Psoas muscle (tissue), 8 donors: ENCODE measurements around the gene XKR7. TPM values are rescaled to one million over a fixed set of nuclear protein-coding genes. Genes with fewer than 3 reads are reported as not detected.

ENCODE experiments used
- ATAC-seq, 4 donors: fragments of 200-7000 bp; cut with Tn5 transposase; one replicate each; pipeline ENCODE4 v1.9.1; 2020; ENCODE audit warnings: moderate library complexity in 3 of 4, mild to moderate bottlenecking in 2 of 4
- DNase-seq, 2 donors: peaks; one replicate each; pipeline ENCODE4 v3.0.0-alpha.2; 2020
- H3K27ac ChIP-seq: fragments of 200-600 bp; one replicate; pipeline ENCODE4 v1.8.0; 2022
- H3K27me3 ChIP-seq, 3 donors: fragments of 200-600 bp in 1 of 3; one replicate each; pipeline versions ENCODE4 v1.6.1 to v1.8.0; 2013 to 2022; ENCODE audit warnings: low read length in 2 of 3, mild to moderate bottlenecking in 2 of 3, moderate library complexity in 1 of 3; ENCODE audit not compliant: insufficient read depth in 3 of 3
- H3K36me3 ChIP-seq, 2 donors: fragments of 200-600 bp in 1 of 2; one replicate each; pipeline versions ENCODE4 v1.6.1 to v1.8.0; 2013 to 2022; ENCODE audit warnings: low read depth in 1 of 2, mild to moderate bottlenecking in 1 of 2, moderate library complexity in 1 of 2; ENCODE audit not compliant: insufficient read depth in 1 of 2
- H3K4me1 ChIP-seq: fragments of 200-600 bp; one replicate; pipeline ENCODE4 v1.8.0; 2022
- H3K4me3 ChIP-seq: fragments of 200-600 bp; one replicate; pipeline ENCODE4 v1.8.0; 2022; ENCODE audit warnings: mild to moderate bottlenecking
- H3K9me3 ChIP-seq: fragments of 200-600 bp; one replicate; pipeline ENCODE4 v1.8.0; 2022
- CTCF ChIP-seq: fragments of 200-600 bp; IDR thresholded peaks from one replicate; pipeline ENCODE4 v1.8.0; 2022; ENCODE audit warnings: antibody characterized with exemption
- WGBS, 3 donors: extraction: QIAGEN DNeasy Blood & Tissue Kit; methylation state at CpG; one replicate each; pipeline versions ENCODE4 v1.1.6 to v1.1.7; 2013; 5-methylcytosine and 5-hydroxymethylcytosine counted together
- intact Hi-C, 2 donors: fragments of 100-400 bp; cut with DNase I; formaldehyde crosslinking; loops; one replicate each; pipeline versions ENCODE4 v1.11.0 to v1.14.2; 2022
- polyA plus RNA-seq, 3 donors: library from polyadenylated mRNA; stranded (reverse); fragments of 200-250 nt; gene quantifications; one replicate each; pipeline ENCODE4 v1.2.3, GENCODE V29; 2013
- total RNA-seq, 4 donors: library from RNA; stranded (reverse); fragmentation: NEBNext Ultra II Directional in 2 of 4; extraction: Animal tissue kit (Norgen Biotek cat#: 25700) in 2 of 4; gene quantifications; one replicate each; pipeline versions ENCODE4 v1.2.1 to v1.2.4, GENCODE V29; 2021 to 2023
- donor health status: healthy with polysubstance abuse.
- donor health status: DM: no; HTN: no; CAD: no; lungs with moderate emphysema.
- donor health status: Bipolar disorder and iron deficiency.
- donor health status: healthy.
- donor health status: DM: yes; HTN: yes; CAD: no.
- donor health status: DM: no; HTN: no; CAD: no.
- donor health status: DM: no; HTN: no; CAD: no.
- donor health status: DM: yes; HTN: yes; CAD: no.

The XKR7 gene
- total and polyA plus RNA-seq, 7 donors = under 0.01 to 0.02 TPM; not detected in 5

GRCh38 chr20:32006053-32006452 is 38.1 kb downstream of the XKR7 start:
- H3K27me3 ChIP-seq = peaks cover 0 to 10% (median 2%) of the 10 kb centered on the region in 3 donors
- ATAC-seq (no peak), DNase-seq (no peak)
- intact Hi-C loops = no loop called here
- no peaks in the 10 kb centered on the region for H3K36me3 ChIP-seq
- 83 to 88% (median 83%) methylated on average over 5 of the region's 5 CpGs for WGBS, 3 donors
- no peak overlapping the region for H3K4me3 ChIP-seq
- no peak overlapping the region for H3K27ac ChIP-seq
- H3K4me1 ChIP-seq = peaks cover 5% of the 10 kb centered on the region
- TF ChIP-seq CTCF = no peak
- no peaks in the 10 kb centered on the region for H3K9me3 ChIP-seq

GRCh38 chr20:32006841-32007786 is 39.2 kb downstream of the XKR7 start:
- WGBS, 3 donors = 27 to 38% (median 36%) methylated on average over 8 of the region's 8 CpGs
- TF ChIP-seq CTCF = no peak

GRCh38 chr20:32007787-32008616 is 40.1 kb downstream of the XKR7 start:
- no peaks in the 10 kb centered on the region for H3K9me3 ChIP-seq
- 27 to 45% (median 36%) methylated on average over 10 of the region's 10 CpGs for WGBS, 3 donors
- intact Hi-C loops = no loop called here
- no peak for TF ChIP-seq CTCF
- H3K4me1 ChIP-seq = peaks cover 5% of the 10 kb centered on the region
- H3K36me3 ChIP-seq = no peaks in the 10 kb centered on the region
- DNase-seq = peak; percentile 43 to 62
- peaks cover 0 to 17% (median 5%) of the 10 kb centered on the region in 3 donors for H3K27me3 ChIP-seq
- H3K4me3 ChIP-seq = no peak overlapping the region
- ATAC-seq = peak in 3 of 4 donors; percentile 60 to 67 (median 67)
- H3K27ac ChIP-seq = peak overlapping the region; percentile 18

More at GRCh38 chr20:32006841-32007786, 39.2 kb downstream of the XKR7 start:
- Histone ChIP-seq H3K27me3 (peaks cover 0 to 13% (median 2%) of the 10 kb centered on the region in 3 donors), H3K4me3 (no peak overlapping the region), H3K36me3 (no peaks in the 10 kb centered on the region), H3K27ac (peak overlapping the region; percentile 23), H3K4me1 (peaks cover 5% of the 10 kb centered on the region), H3K9me3 (no peaks in the 10 kb centered on the region)
- intact Hi-C loops = no loop called here
- ATAC-seq = no peak
- DNase-seq = no peak

- no peak overlapping the region for H3K4me3 ChIP-seq
- peaks cover 0 to 26% (median 5%) of the 10 kb centered on the region in 3 donors for H3K27me3 ChIP-seq
- intact Hi-C loops = no loop called here
- H3K9me3 ChIP-seq = no peaks in the 10 kb centered on the region
- WGBS, 3 donors = 82 to 84% (median 83%) methylated on average over 7 of the region's 7 CpGs
- H3K4me1 ChIP-seq = peaks cover 5% of the 10 kb centered on the region
- H3K36me3 ChIP-seq = no peaks in the 10 kb centered on the region
- H3K27ac ChIP-seq = no peak overlapping the region
- ATAC-seq = no peak
- DNase-seq = no peak
- no peak for TF ChIP-seq CTCF
Measured at GRCh38 chr20:32009564-32009963, 41.6 kb downstream of the XKR7 start.
